Measurements from ENCODE around the gene CTXND1. TPM values are rescaled to one million over a fixed set of nuclear protein-coding genes. Genes with fewer than 3 reads are reported as not detected.

The CTXND1 gene
- total and polyA plus RNA-seq, 2 of the 4 experiments (the other 2 are of a cell fraction): not detected

DNA sequence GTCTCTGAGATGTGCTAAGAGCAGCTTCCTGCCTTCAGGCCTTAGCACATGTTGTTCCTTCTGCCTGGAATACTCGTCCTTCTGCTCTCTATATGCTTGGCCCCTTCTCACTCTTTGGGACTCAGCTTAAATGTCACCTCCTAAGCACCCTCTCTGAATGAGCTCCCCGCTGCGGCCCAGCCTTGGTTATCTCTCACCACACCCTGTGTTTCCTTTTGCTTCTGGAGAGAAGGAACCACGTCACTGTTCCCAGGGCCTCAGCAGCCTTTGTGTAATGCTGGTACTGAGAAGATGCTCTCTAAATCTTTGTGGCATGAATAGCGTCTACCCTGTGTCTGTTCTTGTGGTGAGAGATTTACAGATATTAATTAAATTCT is 97.0 kb downstream of the CTXND1 start:
- BruUV-seq (replicated peaks): no TSS peak
- Histone ChIP-seq H3K4me3 (ENCODE audit: insufficient read depth, low read depth, low read length) (no peak overlapping the region), H3K79me1 (ENCODE audit: low read depth in 1 of 2, low read length in 2 of 2) (peaks cover 17 to 45% of the 10 kb centered on the region in 2 experiments), H2BK5ac (ENCODE audit: low read depth, low read length, poor library complexity, severe bottlenecking) (no peak overlapping the region), H3K36me3 (ENCODE audit: control insufficient read depth, insufficient read depth, low read length) (peaks cover 10% of the 10 kb centered on the region), H2BK20ac (ENCODE audit: low read depth, low read length) (no peak overlapping the region), H2AK5ac (ENCODE audit: low read depth, low read length) (no peak overlapping the region), H2AK9ac (replicated peaks; ENCODE audit: low read depth, low read length, poor library complexity) (no peak overlapping the region), H3K9me3 (ENCODE audit: control insufficient read depth, insufficient read depth, low read length) (no peaks in the 10 kb centered on the region), H2BK120ac (ENCODE audit: low read depth, low read length) (no peak overlapping the region), H3K9me1 (ENCODE audit: insufficient read depth, low read length) (peaks cover 12% of the 10 kb centered on the region), H3K18ac (ENCODE audit: low read depth, low read length) (no peak overlapping the region), H3K4me1 (ENCODE audit: control insufficient read depth, insufficient read depth, low read length) (peaks cover 11% of the 10 kb centered on the region), H3K27ac (ENCODE audit: insufficient read depth, low read length) (no peak overlapping the region), H4K91ac (ENCODE audit: insufficient read depth, low read depth, low read length) (no peak overlapping the region), H3K14ac (replicated peaks; ENCODE audit: low read depth, low read length) (no peak overlapping the region), H4K5ac (ENCODE audit: low read depth, low read length) (no peak overlapping the region), H2BK15ac (ENCODE audit: low read depth, low read length) (no peak overlapping the region), H3K4me2 (ENCODE audit: low read depth, low read length) (no peak overlapping the region), H4K8ac (ENCODE audit: low read depth in 2 of 2, low read length in 2 of 2) (no peak overlapping the region), H3K23ac (ENCODE audit: low read depth, low read length) (no peak overlapping the region), H3K4ac (ENCODE audit: low read depth, low read length) (peak overlapping the region; percentile 10; the same call in 1 of the 2 replicates), H3K27me3 (ENCODE audit: control insufficient read depth, insufficient read depth, low read length) (no peaks in the 10 kb centered on the region), H2AFZ (replicated peaks; ENCODE audit: low read length, poor library complexity) (no peak overlapping the region), H3K56ac (ENCODE audit: extremely low read depth, insufficient read depth, low read length) (no peak overlapping the region), H4K20me1 (ENCODE audit: insufficient read depth, low read length) (no peaks in the 10 kb centered on the region), H3K9ac (ENCODE audit: low read depth, low read length) (no peak overlapping the region)
- no CpG with 5 or more reads among the region's 5 CpGs for WGBS, 2 experiments (ENCODE audit: extremely low coverage in 2 of 2, insufficient read length in 1 of 2)
- CTCF ChIA-PET: no interaction called here
- DNase-seq (no peak), ATAC-seq (ENCODE audit: low read depth) (no peak)
- intact Hi-C loops (cut with micrococcal nuclease): no loop called here
- dilution Hi-C loops (cut with HindIII; ENCODE audit: low sequenced_read_pairs, unreplicated experiment): no loop called here
- in situ Hi-C loops (cut with MboI; ENCODE audit: low sequenced_read_pairs): no loop called here
- POLR2A ChIA-PET (ENCODE audit: unreplicated experiment): no interaction called here
- TF ChIP-seq POLR2A (IDR thresholded peaks at IDR 0.05; ENCODE audit: low read depth, low read length) (no peak), SMC3 (IDR thresholded peaks at IDR 0.05; ENCODE audit: low read depth, low read length) (no peak), MAFK (IDR thresholded peaks at IDR 0.05; ENCODE audit: low read depth, low read length) (no peak), RFX5 (IDR thresholded peaks at IDR 0.05; ENCODE audit: low read depth, low read length) (no peak), RAD21 (IDR thresholded peaks at IDR 0.05; ENCODE audit: low read length) (no peak), BHLHE40 (IDR thresholded peaks at IDR 0.05; ENCODE audit: low read depth, low read length) (no peak), MAZ (IDR thresholded peaks at IDR 0.05; ENCODE audit: borderline replicate concordance, low read depth, low read length) (no peak)
- TF ChIP-seq, protein P1, sequence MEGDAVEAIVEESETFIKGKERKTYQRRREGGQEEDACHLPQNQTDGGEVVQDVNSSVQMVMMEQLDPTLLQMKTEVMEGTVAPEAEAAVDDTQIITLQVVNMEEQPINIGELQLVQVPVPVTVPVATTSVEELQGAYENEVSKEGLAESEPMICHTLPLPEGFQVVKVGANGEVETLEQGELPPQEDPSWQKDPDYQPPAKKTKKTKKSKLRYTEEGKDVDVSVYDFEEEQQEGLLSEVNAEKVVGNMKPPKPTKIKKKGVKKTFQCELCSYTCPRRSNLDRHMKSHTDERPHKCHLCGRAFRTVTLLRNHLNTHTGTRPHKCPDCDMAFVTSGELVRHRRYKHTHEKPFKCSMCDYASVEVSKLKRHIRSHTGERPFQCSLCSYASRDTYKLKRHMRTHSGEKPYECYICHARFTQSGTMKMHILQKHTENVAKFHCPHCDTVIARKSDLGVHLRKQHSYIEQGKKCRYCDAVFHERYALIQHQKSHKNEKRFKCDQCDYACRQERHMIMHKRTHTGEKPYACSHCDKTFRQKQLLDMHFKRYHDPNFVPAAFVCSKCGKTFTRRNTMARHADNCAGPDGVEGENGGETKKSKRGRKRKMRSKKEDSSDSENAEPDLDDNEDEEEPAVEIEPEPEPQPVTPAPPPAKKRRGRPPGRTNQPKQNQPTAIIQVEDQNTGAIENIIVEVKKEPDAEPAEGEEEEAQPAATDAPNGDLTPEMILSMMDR (conservative IDR thresholded peaks at IDR 0.05; ENCODE audit: low read depth, low read length): no peak

All from IMR-90 (cell line).